Mucosa of descending colon (tissue), 3 donors: Measurements from ENCODE around the gene IER5L. TPM values are rescaled to one million over a fixed set of nuclear protein-coding genes. Genes with fewer than 3 reads are reported as not detected.

Experiments
- ATAC-seq: fragments of 200-7000 bp; cut with Tn5 transposase; one replicate; pipeline ENCODE4 v1.9.1; 2020; ENCODE audit warnings: mild to moderate bottlenecking, moderate library complexity
- DNase-seq, 3 donors: peaks; one replicate each; pipeline ENCODE4 v3.0.0-alpha.2; 2020
- H3K36me3 ChIP-seq: fragments of 200-600 bp; one replicate; pipeline ENCODE4 v1.8.0; 2021; ENCODE audit warnings: low read depth, mild to moderate bottlenecking
- H3K4me1 ChIP-seq: fragments of 200-600 bp; one replicate; pipeline ENCODE4 v1.8.0; 2021; ENCODE audit warnings: low read depth, mild to moderate bottlenecking
- H3K4me3 ChIP-seq: fragments of 200-600 bp; one replicate; pipeline ENCODE4 v1.8.0; 2021; ENCODE audit warnings: mild to moderate bottlenecking
- H3K9me3 ChIP-seq: fragments of 200-600 bp; one replicate; pipeline ENCODE4 v1.8.0; 2021; ENCODE audit warnings: mild to moderate bottlenecking
- CTCF ChIP-seq: fragments of 200-600 bp; IDR thresholded peaks from one replicate; pipeline ENCODE4 v1.8.0; 2022; ENCODE audit warnings: antibody characterized with exemption, mild to moderate bottlenecking
- intact Hi-C, 2 donors: fragments of 100-400 bp; cut with DNase I in 1 of 2; cut with micrococcal nuclease in 1 of 2; formaldehyde crosslinking; loops; one replicate each; pipeline versions ENCODE4 v1.11.0 to v1.11.1; 2022; cut with DNase I, micrococcal nuclease
- total RNA-seq, 3 donors: library from RNA; stranded (reverse); fragmentation: NEBNext Ultra II Directional in 2 of 3; extraction: Animal tissue kit (Norgen Biotek cat#: 25700) in 2 of 3; gene quantifications; one replicate each; pipeline versions ENCODE4 v1.2.1 to v1.2.4, GENCODE V29; 2021 to 2023
- donor health status: DM: no; HTN: no; CAD: no; lungs with moderate emphysema.
- donor health status: DM: no; HTN: no; CAD: no.
- donor health status: DM: no; HTN: yes; CAD: no.

The IER5L gene
- total RNA-seq, 3 donors from 2014 or later, result 5.8 to 8.2 (median 8.0) TPM

- no peaks in the 10 kb centered on the region for H3K9me3 ChIP-seq
- intact Hi-C loops, result no loop called here
- H3K4me1 ChIP-seq, result peaks cover 3% of the 10 kb centered on the region
- TF ChIP-seq CTCF, result no peak
- H3K36me3 ChIP-seq, result peaks cover under 1% of the 10 kb centered on the region
- ATAC-seq, result no peak
- DNase-seq, result no peak
- H3K4me3 ChIP-seq, result no peak overlapping the region
These were observed 49.4 kb downstream of the IER5L start for GRCh38 chr9:129128689-129129088.

GRCh38 chr9:129126749-129127618, 51.1 kb downstream of the IER5L start:
- intact Hi-C loops, result no loop called here
- peaks cover 4% of the 10 kb centered on the region for H3K36me3 ChIP-seq

More at GRCh38 chr9:129126749-129127618, 51.1 kb downstream of the IER5L start:
- no peaks in the 10 kb centered on the region for H3K9me3 ChIP-seq
- H3K4me3 ChIP-seq, result no peak overlapping the region
- no peak for TF ChIP-seq CTCF
- ATAC-seq, result no peak
- peaks cover 3% of the 10 kb centered on the region for H3K4me1 ChIP-seq
- DNase-seq, result no peak

Other genes starting within 250 kb of the IER5L start
- 1 to 10 TPM; 8.7 to 9.9 (median 9.7) TPM for gene DOLK, start 230.7 kb downstream of the IER5L start, total RNA-seq
- 10 to 100 TPM; 24.4 to 36.7 (median 30.4) TPM for gene NUP188, start 230.6 kb downstream of the IER5L start, total RNA-seq
- 100 to 1,000 TPM; 107 to 158 (median 128) TPM for gene SH3GLB2, start 149.9 kb downstream of the IER5L start, total RNA-seq
- gene MIGA2, start 141.6 kb downstream of the IER5L start, total RNA-seq, result 10 to 100 TPM; 56.2 to 89.4 (median 57.1) TPM
- gene DOLPP1, start 97.2 kb downstream of the IER5L start, total RNA-seq, result 10 to 100 TPM; 27.6 to 59.7 (median 48.3) TPM
- gene CRAT, start 67.5 kb downstream of the IER5L start, total RNA-seq, result 10 to 100 TPM; 62.0 to 86.5 (median 71.2) TPM
- 100 to 1,000 TPM in 2 of 3 donors, 10 to 100 TPM in 1; 95.3 to 109 (median 109) TPM for gene PTPA, start 66.8 kb downstream of the IER5L start, total RNA-seq